ENCODE results near the gene HEPH. TPM values are rescaled to one million over a fixed set of nuclear protein-coding genes. Genes with fewer than 3 reads are reported as not detected.

HEPH gene
- total and polyA plus RNA-seq, 3 donors from 2014 or later: 6.3 to 10.8 (median 10.8) TPM

DNA sequence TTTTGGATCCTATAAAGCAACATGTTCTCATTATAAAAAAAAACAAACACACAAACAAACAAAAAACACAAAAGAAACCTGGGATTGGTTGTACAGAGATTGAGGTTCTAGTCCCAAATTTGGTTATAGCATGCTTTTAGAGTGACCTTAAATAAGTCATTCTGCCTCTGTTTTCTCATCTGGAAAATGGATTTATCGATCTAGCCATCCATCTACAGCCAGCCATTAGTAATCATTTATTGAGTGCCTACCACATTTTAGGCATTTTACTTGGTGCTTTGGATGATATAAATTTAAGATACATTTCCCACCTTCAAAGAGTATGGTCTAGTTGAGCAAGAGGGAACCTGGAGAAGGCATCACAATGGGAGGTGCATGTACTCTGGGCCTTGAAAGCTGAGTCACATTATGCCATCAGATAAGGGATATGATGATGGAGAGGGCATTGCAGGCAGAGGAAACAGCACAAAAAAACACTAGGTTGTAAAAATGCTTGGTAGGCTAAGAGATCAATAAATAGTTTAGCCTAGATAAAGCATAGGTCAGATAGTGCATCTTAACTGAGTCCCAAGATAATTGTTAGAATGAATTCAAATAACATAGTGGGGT lies 91.4 kb downstream of the HEPH start:
- Histone ChIP-seq H3K9me3 (no peaks in the 10 kb centered on the region), H3K4me3 (no peak overlapping the region), H3K36me3 (ENCODE audit: low read depth, missing control alignments) (no peaks in the 10 kb centered on the region), H3K27ac (no peak overlapping the region), H3K4me1 (no peaks in the 10 kb centered on the region), H3K27me3 (no peaks in the 10 kb centered on the region)
- intact Hi-C loops (cut with DNase I; ENCODE audit: low total_unique reads): no loop called here
- 67 to 77% methylated on average over 1 of the region's 1 CpG for WGBS, 2 donors
- TF ChIP-seq, protein P1, sequence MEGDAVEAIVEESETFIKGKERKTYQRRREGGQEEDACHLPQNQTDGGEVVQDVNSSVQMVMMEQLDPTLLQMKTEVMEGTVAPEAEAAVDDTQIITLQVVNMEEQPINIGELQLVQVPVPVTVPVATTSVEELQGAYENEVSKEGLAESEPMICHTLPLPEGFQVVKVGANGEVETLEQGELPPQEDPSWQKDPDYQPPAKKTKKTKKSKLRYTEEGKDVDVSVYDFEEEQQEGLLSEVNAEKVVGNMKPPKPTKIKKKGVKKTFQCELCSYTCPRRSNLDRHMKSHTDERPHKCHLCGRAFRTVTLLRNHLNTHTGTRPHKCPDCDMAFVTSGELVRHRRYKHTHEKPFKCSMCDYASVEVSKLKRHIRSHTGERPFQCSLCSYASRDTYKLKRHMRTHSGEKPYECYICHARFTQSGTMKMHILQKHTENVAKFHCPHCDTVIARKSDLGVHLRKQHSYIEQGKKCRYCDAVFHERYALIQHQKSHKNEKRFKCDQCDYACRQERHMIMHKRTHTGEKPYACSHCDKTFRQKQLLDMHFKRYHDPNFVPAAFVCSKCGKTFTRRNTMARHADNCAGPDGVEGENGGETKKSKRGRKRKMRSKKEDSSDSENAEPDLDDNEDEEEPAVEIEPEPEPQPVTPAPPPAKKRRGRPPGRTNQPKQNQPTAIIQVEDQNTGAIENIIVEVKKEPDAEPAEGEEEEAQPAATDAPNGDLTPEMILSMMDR (IDR thresholded peaks at IDR 0.05): no peak
- no peak for TF ChIP-seq POLR2A (IDR thresholded peaks at IDR 0.05)
- DNase-seq: no peak

DNA sequence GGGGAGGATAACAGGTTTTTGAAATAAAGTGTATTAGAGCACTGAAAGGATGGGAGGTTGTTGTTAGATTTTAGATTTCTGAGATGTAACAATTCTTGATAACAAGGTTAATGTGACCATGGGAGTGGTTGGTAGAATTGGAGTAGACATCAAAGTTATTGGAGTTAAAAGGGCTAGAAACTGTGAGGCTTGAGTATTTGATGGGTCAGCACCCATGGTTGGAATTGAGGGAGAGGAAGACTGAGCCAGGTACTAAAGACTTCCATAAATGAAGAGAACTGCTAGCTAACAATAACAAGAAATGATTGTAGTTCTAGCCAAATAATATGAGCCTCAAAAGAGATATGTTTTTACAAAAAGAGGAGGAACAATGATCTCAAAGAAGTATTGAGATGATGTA lies 98.8 kb downstream of the HEPH start:
- no peak for DNase-seq
- Histone ChIP-seq H3K4me3 (no peak overlapping the region), H3K4me1 (no peaks in the 10 kb centered on the region), H3K36me3 (ENCODE audit: low read depth, missing control alignments) (no peaks in the 10 kb centered on the region), H3K27me3 (no peaks in the 10 kb centered on the region), H3K27ac (no peak overlapping the region), H3K9me3 (no peaks in the 10 kb centered on the region)
- TF ChIP-seq, protein P1 (IDR thresholded peaks at IDR 0.05): no peak
- no peak for TF ChIP-seq POLR2A (IDR thresholded peaks at IDR 0.05)
- intact Hi-C loops (cut with DNase I; ENCODE audit: low total_unique reads): no loop called here

Other genes starting within 250 kb of the HEPH start
- gene VSIG4, start 124.2 kb upstream of the HEPH start, total RNA-seq: 10 to 100 TPM in 1 of 2 donors, 1 to 10 TPM in 1; 5.6 to 19.9 TPM
- gene VSIG4, start 124.2 kb upstream of the HEPH start, polyA plus RNA-seq (ENCODE audit: insufficient read depth, low read depth, low replicate concordance): 27.4 TPM